KOPT-K1 (cell line): ENCODE data around the gene HNF1A.
A peak's percentile ranks its signal among the peaks of the same experiment; 100 is the strongest.
"Not testable (repeated sequence)": the region's sequence is repeated elsewhere in the genome, so short reads cannot be mapped to it uniquely, and the experiment has no call there.

Experiments
- H3K27ac ChIP-seq: fragments of 200-600 bp; sonication (generic); 2 replicates; pipeline ENCODE4 v1.5.1; 2016; ENCODE audit warnings: antibody characterized with exemption, mild to moderate bottlenecking, low read depth, low read length; ENCODE audit not compliant: poor library complexity, severe bottlenecking
- H3K36me3 ChIP-seq: fragments of 200-600 bp; sonication (generic); 2 replicates; pipeline ENCODE4 v1.5.1; 2017; ENCODE audit warnings: antibody characterized with exemption, mild to moderate bottlenecking, low read length, moderate library complexity; ENCODE audit not compliant: insufficient read depth
- H3K9me3 ChIP-seq: fragments of 200-600 bp; sonication (generic); 2 replicates; pipeline ENCODE4 v1.5.1; 2017; ENCODE audit warnings: antibody characterized with exemption, low read length, mild to moderate bottlenecking; ENCODE audit not compliant: insufficient read depth, poor library complexity, severe bottlenecking

HNF1A gene

GRCh38 chr12:120945516-120945915, 32.8 kb upstream of the HNF1A start:
- H3K36me3 ChIP-seq, H3K9me3 ChIP-seq: not testable (repeated sequence)
- H3K27ac ChIP-seq, result peak overlapping the region; percentile 18

- not testable (repeated sequence) for H3K36me3 ChIP-seq, H3K9me3 ChIP-seq, H3K27ac ChIP-seq
Observed at GRCh38 chr12:120950260-120950799, 28.0 kb upstream of the HNF1A start.

DNA sequence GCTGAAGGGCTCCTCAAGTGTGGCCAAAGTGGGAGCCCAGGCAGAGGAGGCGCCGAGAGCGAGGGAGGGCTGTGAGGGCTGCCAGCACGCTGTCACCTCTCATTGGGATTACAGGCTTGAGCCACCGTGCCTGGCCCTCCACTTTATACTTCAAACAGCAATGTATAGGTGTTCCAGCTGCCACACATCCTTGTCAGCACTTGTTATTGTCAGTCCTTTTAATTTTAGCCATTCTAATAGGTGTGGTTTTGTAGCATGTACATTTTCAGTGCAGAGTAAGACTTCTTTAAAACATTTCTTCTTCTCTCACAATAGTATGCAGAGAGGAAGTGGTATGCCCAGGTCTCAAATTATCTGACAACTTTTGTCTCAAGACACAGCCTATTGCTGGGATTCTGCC, 27.5 kb upstream of the HNF1A start:
- no peaks in the 10 kb centered on the region for H3K36me3 ChIP-seq
- peaks cover 6% of the 10 kb centered on the region for H3K9me3 ChIP-seq
- no peak overlapping the region for H3K27ac ChIP-seq

GRCh38 chr12:120955232-120955631, 23.1 kb upstream of the HNF1A start:
- Histone ChIP-seq H3K27ac (no peak overlapping the region), H3K36me3 (no peaks in the 10 kb centered on the region), H3K9me3 (peaks cover 6% of the 10 kb centered on the region)

- H3K9me3 ChIP-seq, result no peaks in the 10 kb centered on the region
- H3K27ac ChIP-seq, result peak overlapping the region; percentile 54
- H3K36me3 ChIP-seq, result no peaks in the 10 kb centered on the region
Observed at GRCh38 chr12:120956579-120957300, 21.6 kb upstream of the HNF1A start.

DNA sequence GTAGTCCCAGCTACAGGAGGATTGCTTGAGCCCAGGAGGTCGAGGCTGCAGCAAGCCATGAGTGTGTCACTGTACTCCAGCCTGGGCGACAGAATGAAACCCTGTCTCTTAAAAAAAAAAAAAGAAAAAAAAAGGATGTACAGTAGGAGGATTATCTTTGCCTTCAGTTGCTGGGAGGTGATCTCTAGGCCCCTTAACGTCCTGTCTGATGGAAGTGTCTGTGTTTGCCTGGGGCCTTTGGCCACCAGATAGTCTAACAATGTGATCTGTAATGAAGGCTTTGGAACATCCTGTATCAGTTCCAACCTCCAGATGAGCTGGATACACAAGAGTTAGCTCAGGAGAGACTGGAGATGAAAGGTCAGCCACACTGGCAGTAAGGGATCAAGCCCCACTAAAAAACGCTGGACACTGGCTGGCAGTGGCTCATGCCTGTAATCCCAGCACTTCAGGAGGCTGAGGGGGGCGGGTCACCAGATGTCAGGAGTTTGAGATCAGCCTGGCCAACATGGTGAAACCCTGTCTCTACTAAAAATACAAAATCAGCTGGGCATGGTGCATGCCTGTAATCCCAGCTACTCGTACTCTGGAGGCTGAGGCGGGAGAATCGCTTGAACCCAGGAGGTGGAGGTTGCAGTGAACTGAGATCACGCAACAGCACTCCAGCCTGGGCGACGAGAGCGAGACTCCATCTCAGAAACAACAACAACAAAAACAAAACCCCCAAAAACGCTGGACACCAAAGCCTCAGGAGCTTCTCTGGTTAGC, 19.0 kb upstream of the HNF1A start:
- Histone ChIP-seq H3K9me3 (no peaks in the 10 kb centered on the region), H3K27ac (peak overlapping the region; percentile 96), H3K36me3 (no peaks in the 10 kb centered on the region)

- no peaks in the 10 kb centered on the region for H3K9me3 ChIP-seq
- peak overlapping the region; percentile 96 for H3K27ac ChIP-seq
- no peaks in the 10 kb centered on the region for H3K36me3 ChIP-seq
Observed at GRCh38 chr12:120960657-120961056, 17.7 kb upstream of the HNF1A start.

GRCh38 chr12:120961604-120962531, 16.5 kb upstream of the HNF1A start:
- Histone ChIP-seq H3K27ac (peak overlapping the region; percentile 96), H3K36me3 (no peaks in the 10 kb centered on the region), H3K9me3 (no peaks in the 10 kb centered on the region)

DNA sequence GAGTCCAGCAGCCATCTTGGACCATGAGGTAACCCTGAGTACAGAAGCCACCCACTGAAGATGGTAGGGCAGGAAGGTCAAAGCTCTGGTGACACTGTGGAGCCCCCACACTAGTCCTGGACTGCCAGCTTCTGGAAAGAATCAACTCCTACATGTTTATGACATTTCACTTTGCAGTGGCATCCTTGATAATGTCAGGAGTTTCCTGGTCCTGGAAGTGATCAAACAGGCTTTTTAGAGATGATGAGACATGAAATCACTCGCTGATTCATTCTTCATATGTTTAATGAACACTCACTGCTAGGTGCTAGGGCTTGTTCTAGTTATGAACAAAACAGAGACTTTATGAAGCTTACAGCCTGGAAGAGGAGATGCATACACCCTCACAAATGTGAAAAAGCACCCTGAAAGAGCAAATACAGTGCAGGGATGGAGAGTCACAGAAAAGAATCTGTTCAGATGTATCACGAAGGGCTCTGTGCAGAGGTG, 15.8 kb upstream of the HNF1A start:
- no peaks in the 10 kb centered on the region for H3K9me3 ChIP-seq
- H3K36me3 ChIP-seq, result no peaks in the 10 kb centered on the region
- H3K27ac ChIP-seq, result peak overlapping the region; percentile 96

DNA sequence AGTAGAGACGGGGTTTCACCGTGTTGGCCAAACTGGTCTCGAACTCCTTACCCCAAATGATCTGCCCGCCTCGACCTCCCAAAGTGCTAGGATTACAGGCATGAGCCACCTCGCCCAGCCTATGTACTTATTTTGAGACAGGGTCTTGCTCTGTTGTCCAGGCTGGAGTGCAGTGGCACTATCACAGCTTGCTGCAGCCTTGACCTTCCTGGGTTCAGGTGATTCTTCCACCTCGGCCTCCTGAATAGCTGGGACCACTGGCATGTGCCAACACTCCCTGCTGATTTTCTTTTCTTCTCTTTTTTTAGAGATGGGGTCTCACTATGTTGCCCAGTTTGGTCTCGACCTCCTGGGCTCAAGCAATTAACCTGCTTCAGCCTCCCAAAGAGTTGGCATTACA, 14.0 kb upstream of the HNF1A start:
- no peaks in the 10 kb centered on the region for H3K9me3 ChIP-seq
- no peaks in the 10 kb centered on the region for H3K36me3 ChIP-seq
- H3K27ac ChIP-seq, result no peak overlapping the region

GRCh38 chr12:120965534-120966091, 12.7 kb upstream of the HNF1A start:
- no peak overlapping the region for H3K27ac ChIP-seq
- H3K9me3 ChIP-seq, result no peaks in the 10 kb centered on the region
- H3K36me3 ChIP-seq, result no peaks in the 10 kb centered on the region

DNA sequence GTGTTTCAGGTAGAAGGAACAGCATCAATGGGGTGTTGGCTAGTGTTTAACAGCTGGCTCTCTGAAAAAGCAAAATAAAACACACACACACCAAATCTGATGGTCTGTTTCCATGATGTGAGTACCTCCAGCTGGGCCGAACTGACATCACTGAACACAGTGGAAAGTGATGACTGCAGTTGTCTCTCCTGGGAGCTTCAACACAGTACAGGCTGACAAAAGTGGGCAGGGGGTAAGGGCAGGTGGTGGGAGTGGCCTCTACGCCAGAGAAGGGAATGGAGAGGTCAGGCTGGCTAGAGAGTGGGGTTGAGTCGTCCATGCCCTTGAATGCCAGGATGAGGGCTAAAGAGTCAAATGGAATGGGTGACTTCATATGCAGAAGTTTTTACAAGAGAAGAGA, 8.0 kb upstream of the HNF1A start:
- no peak overlapping the region for H3K27ac ChIP-seq
- H3K9me3 ChIP-seq, result no peaks in the 10 kb centered on the region
- no peaks in the 10 kb centered on the region for H3K36me3 ChIP-seq

- H3K27ac ChIP-seq, result peak overlapping the region; percentile 54
- no peaks in the 10 kb centered on the region for H3K9me3 ChIP-seq
- H3K36me3 ChIP-seq, result no peaks in the 10 kb centered on the region
Observed at GRCh38 chr12:120971299-120972180, 6.8 kb upstream of the HNF1A start.
